GM04503 (cell line): ENCODE measurements around the gene A1BG.

Experiments used
- DNase-seq: peaks from one replicate; pipeline ENCODE4 v3.0.0-alpha.2; 2012; ENCODE audit warnings: low read depth

A1BG gene

GRCh38 chr19:58352760-58353671, at the start of gene A1BG:
Gene A1BG (minus strand): TSS chr19:58353492. CDS start chr19:58353437, 55 bp downstream.
- no peak for DNase-seq

GRCh38 chr19:58401840-58402421, 48.6 kb upstream of the A1BG start:
- no peak for DNase-seq

- DNase-seq, result peak; percentile 90
These were observed 47.9 kb upstream of the A1BG start for GRCh38 chr19:58400916-58401839.

- DNase-seq, result no peak
These were observed 47.1 kb upstream of the A1BG start for GRCh38 chr19:58400316-58400915.

GRCh38 chr19:58399903-58400302, 46.6 kb upstream of the A1BG start:
- DNase-seq, result no peak

GRCh38 chr19:58398545-58398944, 45.3 kb upstream of the A1BG start:
- DNase-seq, result no peak

- DNase-seq, result no peak
These were observed 44.8 kb upstream of the A1BG start for GRCh38 chr19:58398087-58398486.

- no peak for DNase-seq
These were observed 44.3 kb upstream of the A1BG start for GRCh38 chr19:58397533-58398037.

- DNase-seq, result no peak
These were observed 43.6 kb upstream of the A1BG start for GRCh38 chr19:58396691-58397532.

- DNase-seq, result no peak
These were observed 42.8 kb upstream of the A1BG start for GRCh38 chr19:58395979-58396627.

GRCh38 chr19:58395220-58395978, 42.1 kb upstream of the A1BG start, which contains the start of gene RNF225:
Gene RNF225 (plus strand): TSS chr19:58395656. CDS start chr19:58396090, 434 bp downstream.
- DNase-seq, result no peak

GRCh38 chr19:58394821-58395219, 41.5 kb upstream of the A1BG start:
- DNase-seq, result no peak

GRCh38 chr19:58393725-58394033, 40.4 kb upstream of the A1BG start:
- DNase-seq, result no peak

- no peak for DNase-seq
These were observed 39.8 kb upstream of the A1BG start for GRCh38 chr19:58392945-58393724.

GRCh38 chr19:58388175-58388526, 34.9 kb upstream of the A1BG start:
- no peak for DNase-seq

- DNase-seq, result no peak
These were observed 34.3 kb upstream of the A1BG start for GRCh38 chr19:58387338-58388174.

GRCh38 chr19:58386576-58387337, 33.5 kb upstream of the A1BG start, which contains the start of gene RPS5:
Gene RPS5 (plus strand): TSS chr19:58387269. CDS start chr19:58388138, 869 bp downstream.
- DNase-seq, result peak; percentile 87
